ENCODE data around the gene CENPP.

- TF ChIP-seq, protein P1, sequence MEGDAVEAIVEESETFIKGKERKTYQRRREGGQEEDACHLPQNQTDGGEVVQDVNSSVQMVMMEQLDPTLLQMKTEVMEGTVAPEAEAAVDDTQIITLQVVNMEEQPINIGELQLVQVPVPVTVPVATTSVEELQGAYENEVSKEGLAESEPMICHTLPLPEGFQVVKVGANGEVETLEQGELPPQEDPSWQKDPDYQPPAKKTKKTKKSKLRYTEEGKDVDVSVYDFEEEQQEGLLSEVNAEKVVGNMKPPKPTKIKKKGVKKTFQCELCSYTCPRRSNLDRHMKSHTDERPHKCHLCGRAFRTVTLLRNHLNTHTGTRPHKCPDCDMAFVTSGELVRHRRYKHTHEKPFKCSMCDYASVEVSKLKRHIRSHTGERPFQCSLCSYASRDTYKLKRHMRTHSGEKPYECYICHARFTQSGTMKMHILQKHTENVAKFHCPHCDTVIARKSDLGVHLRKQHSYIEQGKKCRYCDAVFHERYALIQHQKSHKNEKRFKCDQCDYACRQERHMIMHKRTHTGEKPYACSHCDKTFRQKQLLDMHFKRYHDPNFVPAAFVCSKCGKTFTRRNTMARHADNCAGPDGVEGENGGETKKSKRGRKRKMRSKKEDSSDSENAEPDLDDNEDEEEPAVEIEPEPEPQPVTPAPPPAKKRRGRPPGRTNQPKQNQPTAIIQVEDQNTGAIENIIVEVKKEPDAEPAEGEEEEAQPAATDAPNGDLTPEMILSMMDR (IDR thresholded peaks at IDR 0.05) = no peak
- TF ChIP-seq EP300 (IDR thresholded peaks at IDR 0.05) = no peak
- TF ChIP-seq POLR2A (IDR thresholded peaks at IDR 0.05) = no peak
- no peak for TF ChIP-seq POLR2AphosphoS5 (IDR thresholded peaks at IDR 0.05)
These were observed 276.7 kb downstream of the CENPP start for GRCh38 chr9:92602413-92602812.

Measured in suprapubic skin (tissue), 4 donors.